HG03280 (cell line): ENCODE results near the gene SEPTIN5.

ENCODE experiments used
- ATAC-seq: cut with Tn5 transposase; IDR thresholded peaks from one replicate; pipeline ENCODE4 v1.9.1; 2021; ENCODE audit warnings: mild to moderate bottlenecking, moderate library complexity; ENCODE audit not compliant: unreplicated experiment

The SEPTIN5 gene

DNA sequence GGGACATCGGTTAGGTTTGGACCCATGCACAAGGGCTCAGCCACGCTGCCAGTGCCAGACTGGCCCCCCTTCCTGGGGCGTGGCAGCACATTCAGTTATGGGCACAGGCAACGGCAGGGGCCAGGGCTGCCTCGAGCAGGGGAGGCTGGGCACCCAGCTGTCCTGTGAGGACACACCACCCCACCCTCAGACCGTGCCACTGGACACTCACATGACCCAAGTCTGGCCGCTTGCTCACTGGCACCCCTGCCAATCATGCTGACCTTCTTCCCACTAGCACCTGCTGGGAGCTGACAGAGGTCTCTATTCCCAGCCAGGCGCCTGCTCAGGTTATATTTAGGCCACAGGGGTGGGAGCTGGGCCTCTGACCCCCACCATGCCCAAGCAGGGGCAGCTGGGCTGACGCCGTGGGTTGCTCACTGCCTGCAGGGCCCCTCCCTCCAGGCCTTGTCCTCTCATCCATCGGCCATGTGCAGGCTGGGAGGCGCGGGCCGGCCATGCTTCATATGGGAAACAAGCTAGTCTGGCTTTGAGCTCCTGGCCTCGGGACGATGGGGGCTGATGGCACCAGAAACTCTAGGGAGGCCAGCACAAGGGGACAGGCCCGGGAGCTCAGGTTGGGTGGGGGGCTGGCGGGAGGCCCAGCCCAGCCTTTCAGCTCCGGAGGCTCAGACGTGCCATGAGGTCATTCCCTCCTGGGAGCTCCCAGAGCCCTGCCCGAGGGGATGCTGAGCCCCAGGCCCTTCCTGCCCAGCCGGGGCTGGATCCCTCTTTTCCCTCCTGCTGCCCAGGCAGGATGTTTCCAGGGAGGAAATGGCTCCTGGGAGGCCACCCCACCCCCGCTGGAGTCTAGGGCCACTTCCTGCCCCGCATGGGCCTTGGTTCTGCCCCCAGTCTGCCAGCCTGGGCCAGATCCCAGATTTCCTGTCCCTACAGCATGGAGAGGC lies 31.1 kb downstream of the SEPTIN5 start:
- no peak for ATAC-seq

DNA sequence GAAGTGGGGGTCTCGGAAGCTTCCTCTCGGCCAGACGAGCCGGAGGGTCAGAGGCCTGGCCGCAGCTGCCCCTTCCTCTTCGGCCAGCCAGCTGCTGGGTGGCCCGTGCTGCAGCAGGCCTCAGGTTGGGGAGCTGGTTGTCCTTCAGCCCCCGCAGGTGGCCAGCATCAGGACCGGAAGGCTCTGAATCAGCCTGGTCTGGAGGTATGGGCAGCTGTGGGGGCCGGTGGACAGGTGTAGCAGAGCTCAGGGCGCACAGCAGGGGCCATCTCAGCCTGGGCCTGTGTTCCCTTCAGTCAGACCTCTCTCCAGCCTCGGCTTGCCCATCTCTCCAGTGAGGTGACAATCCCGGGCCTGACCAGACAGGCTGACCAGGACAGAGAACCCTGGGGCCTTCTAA lies 32.4 kb downstream of the SEPTIN5 start:
- no peak for ATAC-seq

DNA sequence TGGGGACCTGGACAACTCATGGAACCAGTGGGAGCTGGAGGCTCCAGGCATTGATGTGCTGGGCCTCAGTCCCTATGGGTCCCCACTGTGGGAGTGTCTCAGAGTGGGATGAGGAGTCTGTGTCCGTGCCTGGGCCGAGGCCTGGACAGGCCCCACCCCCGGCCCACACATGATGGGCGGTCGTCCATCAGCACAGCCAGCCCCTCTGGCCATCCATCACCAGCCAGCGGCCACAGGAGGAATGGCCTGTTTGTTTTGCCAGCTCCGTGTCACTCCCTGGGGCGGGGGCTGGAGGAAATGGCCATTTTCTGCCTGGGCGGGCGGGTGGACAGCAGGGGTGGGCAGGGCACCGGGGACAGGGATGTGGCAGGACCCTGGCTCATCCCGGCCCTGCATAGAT lies 33.2 kb downstream of the SEPTIN5 start:
- ATAC-seq: no peak

DNA sequence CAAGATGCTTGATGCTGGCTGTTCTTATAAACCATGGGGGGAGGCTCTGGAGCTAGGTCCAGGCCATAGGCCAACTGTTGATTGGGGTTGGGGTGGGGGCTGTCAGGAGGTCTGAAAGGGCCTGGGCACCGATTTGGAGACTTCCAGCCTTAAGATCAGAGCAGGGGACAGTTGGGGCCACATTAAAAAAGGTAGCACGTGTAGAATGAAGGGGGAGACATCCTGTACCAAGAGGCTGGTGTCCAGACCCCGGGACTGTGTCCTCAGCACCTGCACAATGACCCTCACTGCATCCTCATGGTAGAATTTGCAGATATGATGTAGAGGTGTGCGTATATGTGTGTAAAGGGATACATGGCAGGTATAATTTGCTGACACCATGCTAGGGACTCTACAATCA lies 33.8 kb downstream of the SEPTIN5 start:
- ATAC-seq: no peak

DNA sequence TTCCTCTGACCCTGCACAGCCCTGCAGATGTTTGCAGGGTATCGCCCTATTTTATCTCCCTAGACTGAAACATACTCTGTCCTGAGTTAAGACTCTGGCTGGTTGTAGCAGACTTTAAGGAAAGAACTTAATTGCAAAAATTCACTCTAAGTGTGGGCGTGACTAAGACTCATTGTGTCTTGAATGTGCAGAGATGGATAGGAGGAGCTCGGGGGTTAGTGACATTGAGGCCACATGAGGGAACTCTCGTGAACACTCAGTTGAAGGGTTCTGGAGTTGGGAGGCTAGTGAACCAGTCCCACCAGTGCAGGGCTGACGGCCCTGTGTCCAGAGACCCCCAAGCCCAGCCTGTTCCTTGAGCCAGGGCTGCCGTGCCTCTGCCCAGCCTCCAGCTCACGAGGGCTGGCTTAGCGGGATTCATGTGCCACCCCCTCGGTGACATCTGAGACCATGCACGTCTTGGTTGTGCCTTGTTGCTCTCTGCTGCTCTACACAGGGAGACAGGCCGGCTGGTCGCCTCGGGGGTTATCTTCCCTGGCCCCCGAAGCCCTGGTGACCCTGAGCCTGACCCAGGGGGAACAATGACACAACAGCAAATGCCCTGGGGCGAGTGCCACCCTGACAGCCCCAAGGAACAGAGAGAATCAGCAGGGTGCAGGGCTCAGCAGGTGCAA lies 34.8 kb downstream of the SEPTIN5 start:
- ATAC-seq: no peak

DNA sequence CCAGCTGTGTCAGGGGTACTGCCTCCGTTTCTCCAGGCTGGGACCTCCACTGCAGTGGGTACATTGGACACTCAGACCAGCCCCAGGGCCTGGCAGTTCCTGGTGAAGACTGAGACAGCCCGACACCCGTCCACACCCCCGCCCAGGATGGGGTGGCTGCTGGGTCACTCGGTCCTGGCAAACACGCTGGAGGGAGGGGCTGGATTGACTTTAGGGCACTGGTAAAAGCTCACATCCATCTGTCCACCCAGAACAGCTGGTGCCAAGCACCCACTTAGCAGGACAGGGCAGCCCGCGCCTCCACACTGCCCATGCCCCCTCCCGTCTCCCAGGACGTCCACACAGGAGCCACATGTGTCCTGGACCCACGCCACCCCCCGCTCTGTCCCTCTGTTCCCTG lies 35.6 kb downstream of the SEPTIN5 start:
- ATAC-seq: no peak

DNA sequence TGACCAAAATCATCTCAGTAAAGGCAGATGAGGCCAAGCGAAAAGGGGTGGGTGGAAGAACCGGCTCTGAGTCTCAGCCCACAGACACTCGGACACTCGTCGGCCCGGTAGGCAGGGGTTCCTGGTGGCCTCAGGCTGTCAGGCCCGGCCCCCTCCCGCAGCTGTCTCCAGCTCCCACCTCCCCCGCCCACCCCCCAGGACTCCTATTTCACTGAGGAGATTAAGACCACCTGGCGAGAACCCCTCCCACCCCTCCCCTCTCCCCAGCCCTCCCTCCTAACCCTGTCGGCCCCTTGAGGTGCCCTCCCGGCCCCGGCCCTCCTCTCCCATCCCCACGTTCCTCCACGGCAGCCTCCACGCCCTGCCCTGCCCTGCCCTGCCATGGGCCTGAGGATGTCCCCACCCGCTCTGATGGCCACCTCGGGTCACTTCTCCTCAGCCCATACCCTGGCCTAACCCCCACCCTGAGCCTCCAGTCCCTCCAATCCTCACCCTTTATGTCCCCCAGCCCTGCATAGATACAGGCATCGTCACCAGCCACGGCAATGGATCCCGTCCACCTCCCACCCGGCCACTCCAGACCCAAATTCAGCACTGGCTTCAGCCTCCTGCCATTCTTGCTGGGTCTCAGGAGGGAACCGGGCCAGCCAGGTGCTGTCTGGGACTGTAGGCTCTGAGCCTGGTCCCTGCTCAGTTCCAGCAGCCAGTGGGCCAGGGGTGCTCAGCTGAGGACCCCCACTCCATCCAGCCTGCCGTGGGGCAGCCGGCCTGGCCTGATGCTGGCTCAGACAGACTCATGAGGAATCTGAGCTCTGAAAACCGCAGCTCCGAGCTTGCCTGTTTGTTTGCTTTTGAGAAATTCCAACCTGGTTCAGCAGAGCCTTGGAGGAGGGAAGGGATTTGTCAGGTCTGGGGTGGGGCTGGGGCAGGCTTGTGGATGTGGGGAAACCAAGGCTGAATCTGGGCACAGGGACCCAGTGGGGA lies 36.5 kb downstream of the SEPTIN5 start:
- no peak for ATAC-seq

DNA sequence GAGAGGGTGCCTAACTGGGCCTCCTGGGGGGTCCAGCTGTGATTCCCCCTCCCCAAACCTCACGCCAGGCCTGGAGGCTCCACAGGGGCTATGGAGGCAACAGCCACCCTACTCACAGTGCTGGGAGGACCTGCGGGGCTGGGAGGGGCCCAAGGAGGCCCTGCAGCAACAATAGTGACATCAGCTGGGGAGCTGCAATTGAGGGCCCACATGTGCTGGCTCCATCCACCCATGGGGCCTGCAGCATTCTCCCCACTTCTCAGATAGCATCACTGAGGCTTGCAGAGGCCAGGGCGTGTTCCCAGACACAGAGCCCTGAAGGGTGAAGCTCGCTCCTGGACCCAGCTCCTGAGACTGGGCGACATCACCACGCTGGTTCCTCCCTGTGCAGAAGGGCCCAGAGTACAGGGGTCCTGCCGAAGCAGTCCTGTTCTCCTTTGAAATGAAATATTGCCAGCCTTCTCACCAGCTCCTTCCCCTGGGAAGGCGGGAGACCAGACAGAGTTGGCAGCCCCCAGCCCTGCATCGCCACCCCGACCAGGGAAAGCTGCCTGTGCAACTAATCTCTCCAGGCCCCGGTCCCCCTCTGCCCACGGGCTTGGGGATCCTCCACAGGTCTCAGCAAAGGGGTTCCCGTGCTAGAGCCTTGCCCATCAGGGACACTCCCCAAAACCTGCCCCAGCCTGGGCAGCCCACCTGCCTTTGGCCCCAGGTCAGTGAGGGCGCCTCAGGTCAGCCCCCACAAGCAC lies 37.4 kb downstream of the SEPTIN5 start:
- ATAC-seq: no peak

DNA sequence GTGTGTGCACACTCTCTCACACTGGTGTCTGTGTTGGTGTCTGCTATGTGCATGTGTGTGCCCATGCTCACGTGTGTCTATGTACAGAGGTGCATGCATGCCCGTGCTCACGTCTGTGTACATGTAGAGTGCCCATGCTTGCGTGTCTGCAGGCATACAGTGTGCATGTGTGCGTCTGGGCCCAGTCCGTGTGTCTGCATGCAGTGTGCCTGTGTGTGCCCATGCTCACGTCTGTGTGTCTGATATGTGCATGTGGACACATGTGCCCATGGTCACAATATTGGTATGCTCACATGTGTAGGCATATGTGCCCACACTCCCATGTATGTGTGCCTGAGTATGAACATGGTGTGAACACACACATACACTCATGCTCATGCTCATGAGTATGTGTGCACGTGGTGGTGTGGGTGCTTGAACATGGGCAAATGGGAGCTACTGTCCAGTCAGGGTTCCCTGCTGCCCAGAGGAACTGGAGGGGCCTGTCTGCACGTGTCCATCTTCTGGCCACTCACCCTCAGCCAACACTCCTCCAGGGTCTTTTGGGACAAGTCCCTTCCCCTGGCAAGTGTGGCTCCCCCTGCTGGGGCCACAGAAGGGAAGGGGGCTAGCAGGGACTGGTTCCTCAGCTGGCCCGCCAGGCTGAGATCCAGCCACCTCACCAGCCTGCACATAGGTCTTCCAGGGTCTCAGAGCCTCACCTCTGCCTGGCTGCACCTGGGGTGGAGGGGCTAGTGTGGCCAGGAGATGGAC lies 39.0 kb downstream of the SEPTIN5 start:
- ATAC-seq: no peak

DNA sequence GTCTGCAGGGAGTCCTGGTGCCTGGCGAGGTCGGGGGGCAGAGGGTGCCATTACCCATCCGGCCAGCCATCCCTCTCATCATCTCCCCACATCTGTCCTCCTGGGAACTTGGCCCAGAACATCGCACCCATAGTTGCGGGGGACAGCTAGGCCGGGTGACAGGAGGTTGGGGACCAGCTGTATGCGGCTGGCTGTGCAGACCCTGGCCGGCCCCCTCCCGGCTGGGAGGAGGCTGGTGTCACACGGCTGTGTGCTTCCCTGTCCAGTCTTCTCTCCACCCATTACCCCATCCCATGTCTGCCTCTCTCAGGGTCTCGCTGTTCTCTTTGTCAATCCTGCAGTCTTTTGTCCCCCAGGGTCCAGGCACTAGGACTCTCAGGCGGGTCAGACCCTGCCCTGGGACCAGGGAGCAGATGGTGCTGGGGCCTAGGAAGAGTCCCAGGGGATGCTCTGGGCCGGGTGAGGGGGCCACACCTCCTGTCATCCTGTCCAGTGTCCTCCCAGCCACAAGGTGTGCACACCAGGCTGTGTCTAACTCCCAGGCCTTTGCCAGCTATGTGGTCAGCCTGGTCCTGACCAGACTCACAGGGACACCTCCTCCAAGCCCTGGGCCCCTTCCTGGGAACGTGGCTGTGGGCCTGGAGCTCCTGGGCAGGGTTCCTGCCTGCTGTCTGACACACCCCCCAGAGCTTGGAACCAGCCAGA lies 39.8 kb downstream of the SEPTIN5 start:
- ATAC-seq: no peak

DNA sequence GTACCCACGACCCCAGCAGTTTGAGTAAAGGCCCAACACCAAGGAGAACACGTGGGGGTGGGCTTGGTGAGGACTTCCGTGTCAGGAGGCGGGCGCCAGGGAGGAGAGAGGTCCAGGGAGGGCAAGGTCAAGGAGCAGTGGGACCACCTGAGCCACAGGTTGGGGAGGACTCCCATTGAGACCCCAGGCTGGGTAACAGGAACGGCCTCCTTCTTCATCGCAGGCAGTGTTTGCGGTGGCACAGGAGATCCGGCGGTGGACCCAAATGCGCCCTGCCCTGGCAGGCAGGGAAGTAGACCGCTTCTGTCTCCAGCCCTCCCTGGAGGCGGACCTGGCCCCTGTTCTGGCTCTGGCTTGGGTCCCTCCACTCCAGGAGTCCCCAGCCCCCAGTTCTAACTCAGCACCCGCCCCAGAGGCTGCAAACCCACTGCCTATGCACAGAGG lies 40.4 kb downstream of the SEPTIN5 start:
- no peak for ATAC-seq

DNA sequence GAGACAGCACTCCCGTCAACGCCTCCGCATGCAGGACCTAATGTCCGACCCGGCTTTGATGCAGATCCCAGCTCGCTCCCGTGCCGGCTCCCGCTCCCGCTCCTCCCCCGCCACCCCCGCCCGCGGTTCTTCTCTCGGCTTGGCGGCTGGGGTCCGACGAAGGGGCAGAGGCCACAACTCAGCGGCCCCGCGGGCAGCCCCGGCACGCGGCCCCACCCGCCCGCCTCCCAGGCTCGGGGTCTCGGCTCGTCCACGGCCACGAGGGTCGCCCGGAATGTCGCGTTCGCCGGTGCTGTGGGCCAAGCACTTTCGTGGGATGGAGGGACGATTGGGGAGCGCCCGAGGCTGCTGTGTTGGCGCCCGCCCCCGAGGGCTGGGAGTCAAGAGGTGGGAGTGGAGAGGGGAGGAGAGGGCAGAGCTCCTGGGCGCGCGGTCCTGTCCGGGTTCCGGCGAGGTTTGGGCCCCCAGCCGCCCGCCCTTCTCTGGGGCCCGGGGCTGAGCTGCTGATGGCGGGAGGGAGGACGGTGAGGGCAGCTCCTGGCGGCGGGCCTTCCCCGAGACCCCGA lies 40.9 kb downstream of the SEPTIN5 start:
- no peak for ATAC-seq

DNA sequence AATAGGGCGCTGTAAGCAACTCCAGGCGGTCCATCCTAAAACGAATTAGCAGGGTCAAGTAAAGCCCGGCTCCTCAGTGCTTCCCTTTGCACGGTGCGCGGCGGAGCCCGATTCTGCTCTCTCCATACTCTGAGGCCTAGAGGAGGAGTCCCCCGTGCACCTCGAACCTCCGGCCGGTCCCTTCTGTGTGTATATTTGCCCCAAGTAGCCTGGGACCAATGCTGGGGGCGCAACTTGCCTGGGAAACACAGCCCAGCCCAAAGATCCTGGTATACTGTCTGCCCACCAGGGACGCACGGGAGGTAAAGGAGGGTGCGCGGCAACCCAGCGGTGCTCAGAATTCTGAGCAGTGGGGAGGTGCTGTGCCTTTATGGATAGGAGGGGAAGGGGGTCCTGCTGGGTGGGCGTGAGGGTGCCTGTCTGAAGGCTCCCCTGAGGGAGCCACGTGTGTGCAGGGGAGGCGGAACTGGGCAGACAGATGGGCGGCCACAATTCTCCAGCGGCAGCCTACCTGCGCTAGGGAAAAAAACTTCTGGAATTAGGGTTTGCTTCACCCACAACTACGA lies 41.5 kb downstream of the SEPTIN5 start:
- no peak for ATAC-seq

DNA sequence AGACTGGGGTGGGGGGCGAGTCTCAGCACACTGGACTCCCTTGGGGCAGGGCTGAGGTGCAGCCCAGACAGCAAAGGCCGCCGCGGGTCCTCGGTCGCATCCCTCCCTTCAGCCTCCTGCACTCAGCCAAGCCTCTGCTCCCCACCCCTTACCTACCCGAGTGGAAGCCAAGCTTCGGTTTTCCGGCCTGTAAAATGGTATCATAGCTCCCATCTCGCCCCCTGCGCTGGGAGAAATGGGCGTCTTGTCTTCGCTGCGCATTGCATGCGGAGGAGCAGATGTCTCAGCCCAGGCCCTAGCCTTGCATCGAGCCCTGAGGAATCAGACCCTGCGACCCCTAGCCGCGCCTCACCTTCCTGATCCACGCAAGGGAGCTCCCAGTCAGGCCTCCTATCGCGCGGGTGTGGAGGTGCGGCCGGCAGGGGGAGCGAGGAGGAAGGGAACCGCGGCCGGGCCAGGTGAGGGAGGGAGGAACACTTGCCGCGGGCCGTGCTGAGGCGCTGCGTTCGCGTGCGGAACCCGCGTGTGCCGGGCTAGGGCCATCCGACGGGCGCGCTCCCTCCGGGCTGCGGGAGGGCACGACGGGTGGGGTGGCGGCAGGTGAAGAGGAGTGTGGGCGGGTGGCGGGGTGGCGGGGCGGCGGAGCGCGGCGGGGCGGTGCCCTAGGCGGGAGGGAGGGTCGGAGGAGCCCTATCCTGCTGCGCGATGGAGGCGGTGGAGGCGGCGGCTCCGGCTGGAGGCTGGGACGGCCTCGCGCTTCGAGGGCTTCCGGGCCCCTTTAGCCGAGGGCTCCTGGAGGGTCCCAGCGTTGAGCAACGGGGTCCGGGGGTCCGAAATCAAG lies 42.2 kb downstream of the SEPTIN5 start:
- ATAC-seq: no peak

DNA sequence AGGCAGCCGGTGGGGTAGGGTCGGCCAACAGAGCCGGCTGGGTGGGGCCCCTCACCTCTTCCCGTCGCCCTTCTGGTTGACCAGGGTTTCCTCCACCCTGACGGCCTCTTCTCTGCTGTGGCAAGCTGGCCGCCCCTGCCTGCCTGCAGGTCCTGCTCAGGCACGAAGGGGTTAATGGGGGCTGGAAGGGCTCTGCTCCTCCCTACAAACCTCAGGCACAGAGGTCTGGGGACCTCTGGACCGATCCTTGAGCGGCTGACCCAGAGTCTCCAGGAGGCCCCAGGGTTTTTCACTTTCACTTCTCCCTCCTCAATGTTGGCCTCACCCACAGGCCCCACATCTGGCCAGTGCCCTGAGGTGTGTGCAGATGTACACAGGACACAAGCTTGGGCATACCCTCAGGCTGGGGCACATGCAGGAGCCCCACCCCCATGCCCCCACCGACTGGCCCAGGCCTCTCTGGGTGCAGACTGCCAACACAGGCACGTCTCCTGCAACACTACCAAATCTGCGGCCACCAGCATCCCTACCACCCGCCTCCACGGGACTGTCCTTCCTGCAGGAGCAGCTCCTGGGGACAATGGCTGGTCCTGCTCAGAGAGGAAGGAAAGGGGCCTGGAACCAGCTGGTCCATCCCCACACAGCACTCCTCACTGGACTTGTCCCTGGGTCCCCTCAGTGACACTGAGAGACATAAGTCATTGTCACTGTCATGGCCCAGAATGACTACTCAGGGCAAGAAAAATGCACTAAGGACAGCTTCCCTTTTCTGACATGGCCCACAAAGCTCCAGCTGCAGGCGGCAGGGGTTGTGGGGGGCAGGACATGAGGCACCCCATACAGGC lies 43.1 kb downstream of the SEPTIN5 start:
- no peak for ATAC-seq
